HEK293 (cell line): ENCODE data around the gene VTA1.
A peak's percentile ranks its signal among the peaks of the same experiment; 100 is the strongest.

Source experiments
- CTCF ChIA-PET: fragments of 350-600 bp; formaldehyde crosslinking; extraction: SDS; loops from one replicate; lab custom pipeline; 2021; ENCODE audit warnings: antibody characterized with exemption; lab: Yijun Ruan, JAX
- POLR2A ChIA-PET: fragments of 300-600 bp; formaldehyde crosslinking; extraction: SDS; loops from one replicate; lab custom pipeline; 2020; ENCODE audit warnings: antibody characterized with exemption, inconsistent platforms; lab: Yijun Ruan, JAX
- H3K27ac ChIP-seq: fragments of 200-500 bp; sonication (Bioruptor generic); 2 replicates; pipeline ENCODE4 v1.5.1; 2014; ENCODE audit warnings: low read depth, low read length, control low read depth, inconsistent platforms; ENCODE audit errors: extremely low read depth
- H3K36me3 ChIP-seq, 2 experiments: fragments of 200-500 bp in 1 of 2; sonication (Bioruptor generic) in 1 of 2; 1 replicate in 1 of 2; 2 replicates in 1 of 2; pipeline ENCODE4 v1.5.1; 2014 to 2017; ENCODE audit warnings: inconsistent platforms in 2 of 2, low read length in 2 of 2; ENCODE audit not compliant: control insufficient read depth in 2 of 2, insufficient read depth in 1 of 2
- H3K4me1 ChIP-seq: fragments of 200-500 bp; sonication (Bioruptor generic); 2 replicates; pipeline ENCODE4 v1.5.1; 2014; ENCODE audit warnings: mild to moderate bottlenecking, low read length, inconsistent platforms; ENCODE audit not compliant: control insufficient read depth, insufficient read depth
- H3K4me3 ChIP-seq: 2 replicates; pipeline ENCODE4 v1.5.1; 2011; ENCODE audit warnings: low read depth, mild to moderate bottlenecking, control low read depth, low read length, moderate library complexity
- H3K9me3 ChIP-seq: fragments of 200-500 bp; sonication (Bioruptor generic); 2 replicates; pipeline ENCODE4 v1.5.1; 2014; ENCODE audit warnings: low read depth, low read length, inconsistent platforms; ENCODE audit not compliant: control insufficient read depth, insufficient read depth
- IKZF3 ChIP-seq: fragments of 450-650 bp; IDR thresholded peaks from 2 replicates; pipeline ENCODE4 v1.5.0; 2018; ENCODE audit warnings: missing biosample characterization, mild to moderate bottlenecking, missing genetic modification characterization, moderate library complexity
- KLF8 ChIP-seq: fragments of 450-650 bp; formaldehyde crosslinking; IDR thresholded peaks from 2 replicates; pipeline ENCODE4 v1.5.1; 2016; ENCODE audit warnings: missing biosample characterization, missing genetic modification characterization
- TRIM28 ChIP-seq: IDR thresholded peaks from 2 replicates; pipeline ENCODE4 v1.6.1; 2011; ENCODE audit warnings: low read length, control low read depth, borderline replicate concordance
- ZBTB11 ChIP-seq: fragments of 450-650 bp; formaldehyde crosslinking; conservative IDR thresholded peaks from 2 replicates; pipeline ENCODE4 v1.5.1; 2016; ENCODE audit warnings: low read depth, missing biosample characterization, missing genetic modification characterization
- ZBTB26 ChIP-seq: fragments of 450-650 bp; formaldehyde crosslinking; optimal IDR thresholded peaks from 2 replicates; pipeline ENCODE3; 2016; ENCODE audit warnings: missing biosample characterization, mild to moderate bottlenecking, missing genetic modification characterization
- ZNF140 ChIP-seq: fragments of 450-650 bp; formaldehyde crosslinking; IDR thresholded peaks from 2 replicates; pipeline ENCODE4 v1.5.1; 2016; ENCODE audit warnings: missing biosample characterization, missing genetic modification characterization
- ZNF157 ChIP-seq: fragments of 450-650 bp; formaldehyde crosslinking; IDR thresholded peaks from 2 replicates; pipeline ENCODE4 v1.5.1; 2016; ENCODE audit warnings: missing biosample characterization, missing genetic modification characterization
- ZNF18 ChIP-seq: fragments of 450-650 bp; formaldehyde crosslinking; IDR thresholded peaks from 2 replicates; pipeline ENCODE4 v1.5.1; 2016; ENCODE audit warnings: missing biosample characterization, missing genetic modification characterization
- ZNF184 ChIP-seq: fragments of 450-650 bp; IDR thresholded peaks from 2 replicates; pipeline ENCODE4 v1.5.1; 2018; ENCODE audit warnings: missing biosample characterization, mild to moderate bottlenecking, missing genetic modification characterization
- ZNF239 ChIP-seq: fragments of 450-650 bp; formaldehyde crosslinking; IDR thresholded peaks from 2 replicates; pipeline ENCODE4 v1.5.1; 2016; ENCODE audit warnings: missing biosample characterization, missing genetic modification characterization
- ZNF292 ChIP-seq: fragments of 450-650 bp; formaldehyde crosslinking; IDR thresholded peaks from 2 replicates; pipeline ENCODE4 v1.5.1; 2016; ENCODE audit warnings: low read depth, missing biosample characterization, missing genetic modification characterization, borderline replicate concordance
- ZNF404 ChIP-seq: fragments of 450-650 bp; formaldehyde crosslinking; IDR thresholded peaks from 2 replicates; pipeline ENCODE4 v1.5.1; 2017; ENCODE audit warnings: missing biosample characterization, missing genetic modification characterization
- ZNF449 ChIP-seq: fragments of 450-650 bp; formaldehyde crosslinking; IDR thresholded peaks from 2 replicates; pipeline ENCODE4 v1.5.1; 2017; ENCODE audit warnings: missing biosample characterization, mild to moderate bottlenecking, missing genetic modification characterization, moderate library complexity
- ZNF660 ChIP-seq: fragments of 450-650 bp; IDR thresholded peaks from 2 replicates; pipeline ENCODE4 v1.5.1; 2018; ENCODE audit warnings: missing biosample characterization, mild to moderate bottlenecking, missing genetic modification characterization
- TF ChIP-seq, protein P1 (sequence below): fragments of 450-650 bp; formaldehyde crosslinking; IDR thresholded peaks from 2 replicates; pipeline ENCODE4 v1.5.1; 2016; ENCODE audit warnings: missing biosample characterization, missing genetic modification characterization
- TF ChIP-seq, protein P2 (sequence below): fragments of 450-650 bp; formaldehyde crosslinking; IDR thresholded peaks from 2 replicates; pipeline ENCODE4 v1.5.1; 2017; ENCODE audit warnings: missing biosample characterization, missing genetic modification characterization

The VTA1 gene

GRCh38 chr6:142192343-142192742, 45.3 kb downstream of the VTA1 start:
- Histone ChIP-seq H3K9me3 (no peaks in the 10 kb centered on the region), H3K4me1 (peaks cover 5% of the 10 kb centered on the region), H3K27ac (no peak overlapping the region), H3K36me3 (peaks cover 0 to 22% of the 10 kb centered on the region in 2 experiments; a peak in 1 of 3 replicates), H3K4me3 (no peak overlapping the region)
- POLR2A ChIA-PET = no interaction called here
- CTCF ChIA-PET = interaction anchor here (1.0 kb wide), 1 partner anchor 35 kb away, joined by 4 read pairs; no protein-coding TSS in a partner anchor
- TF ChIP-seq ZNF184 (tag by site-specific recombination) = 0 out of 2 replicates have a peak, but pooled peaks have one; percentile 24
- TF ChIP-seq ZBTB26 = no peak

GRCh38 chr6:142193621-142194020, 46.6 kb downstream of the VTA1 start:
- POLR2A ChIA-PET = no interaction called here
- TF ChIP-seq, protein P1, sequence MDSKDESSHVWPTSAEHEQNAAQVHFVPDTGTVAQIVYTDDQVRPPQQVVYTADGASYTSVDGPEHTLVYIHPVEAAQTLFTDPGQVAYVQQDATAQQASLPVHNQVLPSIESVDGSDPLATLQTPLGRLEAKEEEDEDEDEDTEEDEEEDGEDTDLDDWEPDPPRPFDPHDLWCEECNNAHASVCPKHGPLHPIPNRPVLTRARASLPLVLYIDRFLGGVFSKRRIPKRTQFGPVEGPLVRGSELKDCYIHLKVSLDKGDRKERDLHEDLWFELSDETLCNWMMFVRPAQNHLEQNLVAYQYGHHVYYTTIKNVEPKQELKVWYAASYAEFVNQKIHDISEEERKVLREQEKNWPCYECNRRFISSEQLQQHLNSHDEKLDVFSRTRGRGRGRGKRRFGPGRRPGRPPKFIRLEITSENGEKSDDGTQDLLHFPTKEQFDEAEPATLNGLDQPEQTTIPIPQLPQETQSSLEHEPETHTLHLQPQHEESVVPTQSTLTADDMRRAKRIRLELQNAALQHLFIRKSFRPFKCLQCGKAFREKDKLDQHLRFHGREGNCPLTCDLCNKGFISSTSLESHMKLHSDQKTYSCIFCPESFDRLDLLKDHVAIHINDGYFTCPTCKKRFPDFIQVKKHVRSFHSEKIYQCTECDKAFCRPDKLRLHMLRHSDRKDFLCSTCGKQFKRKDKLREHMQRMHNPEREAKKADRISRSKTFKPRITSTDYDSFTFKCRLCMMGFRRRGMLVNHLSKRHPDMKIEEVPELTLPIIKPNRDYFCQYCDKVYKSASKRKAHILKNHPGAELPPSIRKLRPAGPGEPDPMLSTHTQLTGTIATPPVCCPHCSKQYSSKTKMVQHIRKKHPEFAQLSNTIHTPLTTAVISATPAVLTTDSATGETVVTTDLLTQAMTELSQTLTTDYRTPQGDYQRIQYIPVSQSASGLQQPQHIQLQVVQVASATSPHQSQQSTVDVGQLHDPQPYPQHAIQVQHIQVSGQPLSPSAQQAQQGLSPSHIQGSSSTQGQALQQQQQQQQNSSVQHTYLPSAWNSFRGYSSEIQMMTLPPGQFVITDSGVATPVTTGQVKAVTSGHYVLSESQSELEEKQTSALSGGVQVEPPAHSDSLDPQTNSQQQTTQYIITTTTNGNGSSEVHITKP (tag by site-specific recombination) = no peak
- TF ChIP-seq ZNF157 (tag by site-specific recombination) (peak; percentile 95), ZNF660 (tag by site-specific recombination) (no peak), IKZF3 (tag by site-specific recombination) (no peak), KLF8 (tag by site-specific recombination) (no peak), TRIM28 (no peak)
- TF ChIP-seq, protein P2, sequence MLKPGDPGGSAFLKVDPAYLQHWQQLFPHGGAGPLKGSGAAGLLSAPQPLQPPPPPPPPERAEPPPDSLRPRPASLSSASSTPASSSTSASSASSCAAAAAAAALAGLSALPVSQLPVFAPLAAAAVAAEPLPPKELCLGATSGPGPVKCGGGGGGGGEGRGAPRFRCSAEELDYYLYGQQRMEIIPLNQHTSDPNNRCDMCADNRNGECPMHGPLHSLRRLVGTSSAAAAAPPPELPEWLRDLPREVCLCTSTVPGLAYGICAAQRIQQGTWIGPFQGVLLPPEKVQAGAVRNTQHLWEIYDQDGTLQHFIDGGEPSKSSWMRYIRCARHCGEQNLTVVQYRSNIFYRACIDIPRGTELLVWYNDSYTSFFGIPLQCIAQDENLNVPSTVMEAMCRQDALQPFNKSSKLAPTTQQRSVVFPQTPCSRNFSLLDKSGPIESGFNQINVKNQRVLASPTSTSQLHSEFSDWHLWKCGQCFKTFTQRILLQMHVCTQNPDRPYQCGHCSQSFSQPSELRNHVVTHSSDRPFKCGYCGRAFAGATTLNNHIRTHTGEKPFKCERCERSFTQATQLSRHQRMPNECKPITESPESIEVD (tag by site-specific recombination) = no peak
- no peak overlapping the region for H3K27ac ChIP-seq
- no peaks in the 10 kb centered on the region for H3K4me1 ChIP-seq
- no peaks in the 10 kb centered on the region for H3K9me3 ChIP-seq
- peaks cover 0 to 26% of the 10 kb centered on the region in 2 experiments; a peak in 1 of 3 replicates for H3K36me3 ChIP-seq
- CTCF ChIA-PET = no interaction called here
- no peak overlapping the region for H3K4me3 ChIP-seq

DNA sequence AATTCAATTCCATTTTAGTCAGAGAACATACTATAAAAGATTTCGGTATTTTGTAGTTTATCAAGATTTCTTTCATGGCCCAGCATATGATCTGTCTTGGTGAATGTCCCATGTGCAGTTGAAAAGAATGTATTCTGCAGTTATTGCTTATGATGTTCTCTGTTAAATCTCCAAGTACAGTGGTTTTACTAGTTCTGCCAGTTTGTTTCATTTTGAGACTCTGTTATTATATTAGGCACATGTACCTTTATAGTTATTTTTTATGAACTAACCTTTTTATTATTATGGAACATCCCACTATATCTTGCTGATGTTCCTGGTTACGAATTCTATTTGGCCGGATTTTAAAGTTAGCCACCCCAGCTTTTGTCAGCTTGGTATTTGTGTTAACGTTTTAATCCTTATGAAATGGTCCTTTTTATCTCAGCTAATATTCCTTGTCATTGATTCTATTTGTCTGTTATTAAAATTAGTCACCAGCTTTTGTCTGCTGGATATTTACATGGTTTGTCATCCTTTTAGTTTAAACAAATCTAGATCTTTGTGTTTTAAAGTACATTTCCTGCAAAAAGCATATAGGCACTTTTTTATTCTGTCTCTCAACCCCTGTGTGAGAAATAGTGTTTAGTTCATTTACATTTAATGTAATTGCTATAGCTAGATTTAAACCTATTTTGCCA, 48.9 kb downstream of the VTA1 start:
- ChIA-PET POLR2A (no interaction called here), CTCF (interaction anchor here (0.5 to 3.4 kb wide), 9 partner anchors 10 to 1983 kb away, joined by 3 to 23 read pairs (median 3); partner anchors contain the start of genes NMBR and VTA1)
- H3K4me3 ChIP-seq = no peak overlapping the region
- no peak for TF ChIP-seq ZNF140
- no peak for TF ChIP-seq ZBTB11
- TF ChIP-seq ZNF18 (tag by site-specific recombination) = no peak
- no peak for TF ChIP-seq ZNF404 (tag by site-specific recombination)
- no peak for TF ChIP-seq ZNF292 (tag by site-specific recombination)
- no peak for TF ChIP-seq ZNF449
- no peak for TF ChIP-seq ZNF239 (tag by site-specific recombination)

More for the DNA sequence above, 48.9 kb downstream of the VTA1 start:
- H3K4me1 ChIP-seq = no peaks in the 10 kb centered on the region
- H3K27ac ChIP-seq = no peak overlapping the region
- H3K9me3 ChIP-seq = no peaks in the 10 kb centered on the region
- peaks cover 0 to 29% of the 10 kb centered on the region in 2 experiments; a peak in 1 of 3 replicates for H3K36me3 ChIP-seq
